Type B pancreatic cell (in vitro differentiated cells): ENCODE measurements around the gene ANKS1B. TPM values are rescaled to one million over a fixed set of nuclear protein-coding genes. Genes with fewer than 3 reads are reported as not detected.
A peak's percentile ranks its signal among the peaks of the same experiment; 100 is the strongest.

ENCODE experiments used
- DNase-seq: peaks from one replicate; pipeline ENCODE4 v3.0.0; 2021; ENCODE audit warnings: mixed read lengths; ENCODE audit not compliant: unreplicated experiment; ENCODE audit errors: extremely low spot score
- H3K27ac Mint-ChIP-seq: 2 replicates; pipeline ENCODE4 v1.8.0; 2021; ENCODE audit warnings: mild to moderate bottlenecking, mixed read lengths
- H3K27me3 Mint-ChIP-seq: 2 replicates; pipeline ENCODE4 v1.8.0; 2021; ENCODE audit warnings: mixed read lengths
- H3K36me3 Mint-ChIP-seq: 2 replicates; pipeline ENCODE4 v1.8.0; 2021; ENCODE audit warnings: mixed read lengths
- H3K4me1 Mint-ChIP-seq: one replicate; pipeline ENCODE4 v1.8.0; 2021; ENCODE audit warnings: mixed read lengths; ENCODE audit not compliant: unreplicated experiment
- H3K4me3 Mint-ChIP-seq: 2 replicates; pipeline ENCODE4 v1.8.0; 2021; ENCODE audit warnings: mild to moderate bottlenecking, mixed read lengths
- H3K9me3 Mint-ChIP-seq: 2 replicates; pipeline ENCODE4 v1.8.0; 2021; ENCODE audit warnings: mixed read lengths
- total RNA-seq: library from RNA; stranded (reverse); gene quantifications from 2 replicates; pipeline ENCODE4 v1.2.1, GENCODE V29; 2021; ENCODE audit warnings: low replicate concordance
- TF ChIP-seq, protein P1 (sequence below): fragments of 200-600 bp; sonication (generic); conservative IDR thresholded peaks from 2 replicates; pipeline ENCODE4 v1.5.0; 2021; ENCODE audit warnings: antibody characterized with exemption, mild to moderate bottlenecking

ANKS1B gene
- total RNA-seq, 1 donor from 2014 or later, result 4.7 TPM

DNA sequence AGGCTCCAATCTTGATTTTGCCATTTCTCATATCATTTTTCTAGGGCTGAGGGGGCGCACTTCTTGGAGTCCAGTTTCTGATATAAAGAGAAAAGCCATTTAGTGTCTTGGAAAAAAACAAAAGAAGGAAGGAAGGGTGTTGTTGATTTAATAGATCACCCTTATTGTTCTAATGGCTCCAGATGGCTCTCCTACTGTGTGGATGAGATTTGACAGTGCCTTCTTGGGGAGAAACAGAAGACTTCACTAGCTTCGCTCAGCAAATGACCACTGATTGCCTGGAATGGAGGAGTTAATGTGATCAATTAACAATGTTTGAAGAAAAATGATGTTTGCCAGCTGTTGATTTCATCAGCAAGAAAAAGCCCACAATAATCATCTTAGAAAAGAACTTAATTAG is 1123.5 kb downstream of the ANKS1B start:
- no peaks in the 10 kb centered on the region for H3K9me3 Mint-ChIP-seq
- peaks cover 24% of the 10 kb centered on the region for H3K4me1 Mint-ChIP-seq
- H3K4me3 Mint-ChIP-seq, result no peak overlapping the region
- peaks cover 8% of the 10 kb centered on the region for H3K27me3 Mint-ChIP-seq
- H3K36me3 Mint-ChIP-seq, result no peaks in the 10 kb centered on the region
- H3K27ac Mint-ChIP-seq, result no peak overlapping the region
- DNase-seq, result no peak
- TF ChIP-seq, protein P1, sequence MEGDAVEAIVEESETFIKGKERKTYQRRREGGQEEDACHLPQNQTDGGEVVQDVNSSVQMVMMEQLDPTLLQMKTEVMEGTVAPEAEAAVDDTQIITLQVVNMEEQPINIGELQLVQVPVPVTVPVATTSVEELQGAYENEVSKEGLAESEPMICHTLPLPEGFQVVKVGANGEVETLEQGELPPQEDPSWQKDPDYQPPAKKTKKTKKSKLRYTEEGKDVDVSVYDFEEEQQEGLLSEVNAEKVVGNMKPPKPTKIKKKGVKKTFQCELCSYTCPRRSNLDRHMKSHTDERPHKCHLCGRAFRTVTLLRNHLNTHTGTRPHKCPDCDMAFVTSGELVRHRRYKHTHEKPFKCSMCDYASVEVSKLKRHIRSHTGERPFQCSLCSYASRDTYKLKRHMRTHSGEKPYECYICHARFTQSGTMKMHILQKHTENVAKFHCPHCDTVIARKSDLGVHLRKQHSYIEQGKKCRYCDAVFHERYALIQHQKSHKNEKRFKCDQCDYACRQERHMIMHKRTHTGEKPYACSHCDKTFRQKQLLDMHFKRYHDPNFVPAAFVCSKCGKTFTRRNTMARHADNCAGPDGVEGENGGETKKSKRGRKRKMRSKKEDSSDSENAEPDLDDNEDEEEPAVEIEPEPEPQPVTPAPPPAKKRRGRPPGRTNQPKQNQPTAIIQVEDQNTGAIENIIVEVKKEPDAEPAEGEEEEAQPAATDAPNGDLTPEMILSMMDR, result no peak

DNA sequence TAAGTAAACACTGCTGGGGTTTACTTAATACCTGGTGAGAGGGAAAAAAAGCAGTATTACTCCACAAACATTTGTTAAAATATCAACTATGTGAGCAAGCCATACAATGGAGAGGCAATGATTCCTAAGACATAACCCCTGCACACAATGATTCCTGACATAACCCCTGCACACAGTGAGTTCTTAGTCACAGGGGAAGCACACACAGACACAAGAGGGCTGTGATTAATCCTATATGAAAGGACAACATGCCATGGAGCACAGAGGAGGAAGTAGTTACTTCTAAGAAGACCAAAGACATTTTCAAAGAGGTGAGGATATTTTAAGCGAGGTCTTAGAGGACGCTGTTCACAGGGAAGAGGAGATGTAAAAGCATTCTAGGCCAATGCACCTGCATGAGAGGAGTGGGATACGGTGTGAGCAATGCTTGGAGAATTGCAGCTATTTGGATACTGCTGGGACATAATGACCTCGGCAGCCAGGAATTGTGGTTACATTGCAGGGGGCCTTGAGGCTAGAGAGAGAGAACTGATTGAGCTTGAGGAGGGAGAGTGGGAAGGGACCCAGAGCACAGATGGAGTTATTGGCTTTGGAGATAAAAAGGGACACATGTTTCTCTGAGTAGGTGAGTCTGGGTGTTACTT is 1127.7 kb downstream of the ANKS1B start:
- H3K36me3 Mint-ChIP-seq, result no peaks in the 10 kb centered on the region
- peaks cover 14% of the 10 kb centered on the region for H3K27me3 Mint-ChIP-seq
- H3K4me3 Mint-ChIP-seq, result no peak overlapping the region
- H3K27ac Mint-ChIP-seq, result no peak overlapping the region
- DNase-seq, result no peak
- TF ChIP-seq, protein P1, result no peak
- no peaks in the 10 kb centered on the region for H3K9me3 Mint-ChIP-seq
- peaks cover 20% of the 10 kb centered on the region for H3K4me1 Mint-ChIP-seq

DNA sequence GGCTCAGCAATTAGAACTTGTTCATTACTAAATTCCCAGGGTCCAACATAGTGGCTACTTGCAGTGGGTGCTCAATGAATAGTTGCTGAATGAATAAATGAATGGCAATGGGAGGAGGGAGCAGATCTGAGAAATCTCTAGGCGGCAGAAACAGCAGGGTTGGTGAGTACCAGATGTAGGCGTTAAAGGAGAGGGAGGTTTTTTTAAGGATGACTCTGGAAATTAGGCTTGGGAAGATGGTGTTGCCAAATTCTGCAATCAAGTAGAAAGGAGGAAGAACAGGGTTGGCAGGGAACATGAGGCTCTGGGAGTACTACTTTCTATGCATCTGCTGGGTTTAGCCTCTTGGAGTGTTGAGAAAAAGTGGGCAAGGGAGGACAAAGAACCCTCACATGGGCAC is 1132.6 kb downstream of the ANKS1B start:
- peaks cover 9% of the 10 kb centered on the region for H3K27me3 Mint-ChIP-seq
- no peak overlapping the region for H3K4me3 Mint-ChIP-seq
- no peak overlapping the region for H3K27ac Mint-ChIP-seq
- DNase-seq, result no peak
- H3K9me3 Mint-ChIP-seq, result no peaks in the 10 kb centered on the region
- no peaks in the 10 kb centered on the region for H3K36me3 Mint-ChIP-seq
- TF ChIP-seq, protein P1, result no peak
- H3K4me1 Mint-ChIP-seq, result peaks cover 5% of the 10 kb centered on the region

DNA sequence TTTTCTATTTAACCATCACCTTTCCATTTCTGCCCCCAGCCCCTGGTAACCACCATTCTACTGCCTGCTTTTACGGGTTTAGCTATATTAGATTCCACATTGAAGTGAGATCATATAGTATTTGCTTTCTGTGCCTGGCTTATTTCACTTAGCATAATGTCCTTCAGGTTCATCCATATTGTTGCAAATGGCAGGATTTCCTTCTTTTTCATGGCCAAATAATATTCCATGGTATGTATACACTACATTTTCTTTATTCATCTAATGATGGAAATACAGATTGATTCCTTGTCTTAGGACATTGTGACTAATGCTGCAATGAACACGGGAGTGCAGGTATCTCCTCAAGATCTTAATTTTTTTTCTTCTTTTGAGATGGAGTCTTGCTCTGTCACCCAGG is 1137.5 kb downstream of the ANKS1B start:
- H3K4me3 Mint-ChIP-seq, result no peak overlapping the region
- no peak for DNase-seq
- H3K4me1 Mint-ChIP-seq, result no peaks in the 10 kb centered on the region
- H3K27me3 Mint-ChIP-seq, result no peaks in the 10 kb centered on the region
- H3K36me3 Mint-ChIP-seq, result no peaks in the 10 kb centered on the region
- TF ChIP-seq, protein P1, result no peak
- no peak overlapping the region for H3K27ac Mint-ChIP-seq
- H3K9me3 Mint-ChIP-seq, result no peaks in the 10 kb centered on the region

DNA sequence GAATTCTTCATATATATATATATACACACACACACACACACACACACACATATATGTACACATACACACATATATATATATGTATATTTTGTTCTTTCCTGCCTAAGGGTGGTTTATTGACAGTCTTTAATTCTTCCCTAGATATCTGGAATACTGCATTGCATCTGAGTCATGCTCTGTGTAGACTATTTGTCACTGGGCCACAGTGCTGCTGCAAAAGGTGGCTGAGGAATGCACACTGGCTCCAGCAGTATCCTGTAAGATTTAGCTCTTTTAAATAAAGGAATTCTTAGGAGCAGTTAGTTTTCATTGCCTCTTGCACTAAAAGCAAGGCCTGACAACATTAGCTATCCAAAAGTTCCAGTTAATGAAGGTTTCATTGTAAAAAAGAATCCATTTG is 1138.8 kb downstream of the ANKS1B start:
- TF ChIP-seq, protein P1, result no peak
- H3K9me3 Mint-ChIP-seq, result no peaks in the 10 kb centered on the region
- no peak overlapping the region for H3K27ac Mint-ChIP-seq
- no peaks in the 10 kb centered on the region for H3K36me3 Mint-ChIP-seq
- H3K27me3 Mint-ChIP-seq, result no peaks in the 10 kb centered on the region
- H3K4me3 Mint-ChIP-seq, result no peak overlapping the region
- H3K4me1 Mint-ChIP-seq, result no peaks in the 10 kb centered on the region
- no peak for DNase-seq

DNA sequence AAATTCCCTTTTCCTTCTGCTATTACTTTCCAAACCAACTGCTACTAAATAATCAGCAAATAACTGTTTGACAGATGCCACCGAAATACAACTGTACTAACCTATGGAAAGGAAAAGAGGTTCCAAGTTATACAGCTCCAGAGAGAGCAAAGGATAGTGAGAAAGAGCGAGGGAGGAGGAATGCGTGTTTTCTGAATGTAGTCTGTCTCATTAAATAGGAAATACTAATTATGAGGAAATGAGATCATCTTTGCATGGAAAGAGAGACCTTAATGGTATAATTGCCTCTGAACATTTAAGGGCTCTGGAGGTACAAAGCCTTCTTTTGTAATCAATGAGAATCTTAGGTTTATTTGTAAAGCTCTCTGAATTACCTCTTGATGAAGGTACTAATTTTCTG is 1144.4 kb downstream of the ANKS1B start:
- no peak overlapping the region for H3K4me3 Mint-ChIP-seq
- peak overlapping the region; percentile 6 for H3K27ac Mint-ChIP-seq
- no peak for DNase-seq
- no peaks in the 10 kb centered on the region for H3K36me3 Mint-ChIP-seq
- TF ChIP-seq, protein P1, result no peak
- no peaks in the 10 kb centered on the region for H3K9me3 Mint-ChIP-seq
- H3K27me3 Mint-ChIP-seq, result peaks cover 10% of the 10 kb centered on the region
- peaks cover 6% of the 10 kb centered on the region for H3K4me1 Mint-ChIP-seq
